GM19025 (cell line): ENCODE data around the gene VPS4B.

Experiments
- ATAC-seq: cut with Tn5 transposase; IDR thresholded peaks from one replicate; pipeline ENCODE4 v1.9.1; 2021; ENCODE audit warnings: mild to moderate bottlenecking, low read depth, moderate library complexity; ENCODE audit not compliant: unreplicated experiment

Gene VPS4B

DNA sequence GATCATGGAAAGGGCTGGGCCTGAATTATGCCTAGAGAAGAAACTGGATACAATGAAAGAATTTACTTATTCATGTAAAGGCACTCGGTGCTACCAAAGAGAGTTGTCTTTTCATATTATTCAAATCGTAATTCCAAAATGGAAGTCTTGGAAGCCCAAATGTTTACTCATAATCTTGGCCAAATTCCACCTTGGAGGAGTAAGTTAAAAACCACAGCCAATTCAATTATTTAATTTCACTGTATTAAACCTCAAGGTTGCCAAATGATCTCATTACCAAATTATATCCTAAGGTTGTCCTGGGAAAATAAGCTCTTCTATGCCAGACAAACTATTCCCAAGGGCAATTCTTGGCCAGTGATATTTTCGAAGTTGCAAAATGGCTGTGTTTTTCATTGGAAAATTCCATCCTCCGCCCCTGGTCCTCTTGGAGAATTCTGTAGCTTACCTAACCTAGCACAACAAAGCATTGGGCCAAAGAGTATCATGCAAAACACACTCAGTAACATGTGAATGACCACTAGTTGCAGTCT, 11.1 kb upstream of the VPS4B start:
- ATAC-seq, result no peak

- no peak for ATAC-seq
These were observed 8.9 kb upstream of the VPS4B start for GRCh38 chr18:63431180-63431579.

DNA sequence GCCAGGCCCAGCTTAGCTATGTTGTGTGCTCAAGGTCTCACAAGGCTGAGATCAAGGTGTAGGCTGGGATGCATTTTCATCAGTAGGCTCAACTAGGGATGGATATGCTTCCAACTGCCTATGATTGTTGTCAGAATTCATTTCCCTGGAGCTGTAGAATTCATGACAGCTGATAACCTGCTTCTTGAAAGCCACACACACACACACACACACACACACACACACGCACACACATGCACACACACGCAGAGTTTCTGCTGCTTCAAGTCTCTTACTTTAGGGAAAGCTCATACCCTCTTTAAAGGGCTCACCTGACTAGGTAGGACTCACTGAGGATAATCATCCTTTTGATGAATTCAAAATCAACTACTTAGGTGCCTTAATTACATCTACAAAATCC, 8.2 kb upstream of the VPS4B start:
- ATAC-seq, result no peak

GRCh38 chr18:63427558-63427957, 5.3 kb upstream of the VPS4B start:
- ATAC-seq, result no peak

GRCh38 chr18:63422864-63423304, 608 bp upstream of the VPS4B start:
- peak; percentile 25 for ATAC-seq

- ATAC-seq, result no peak
These were observed 762 bp downstream of the VPS4B start for GRCh38 chr18:63421514-63421913.

- ATAC-seq, result no peak
These were observed 9.3 kb downstream of the VPS4B start for GRCh38 chr18:63412953-63413352.

DNA sequence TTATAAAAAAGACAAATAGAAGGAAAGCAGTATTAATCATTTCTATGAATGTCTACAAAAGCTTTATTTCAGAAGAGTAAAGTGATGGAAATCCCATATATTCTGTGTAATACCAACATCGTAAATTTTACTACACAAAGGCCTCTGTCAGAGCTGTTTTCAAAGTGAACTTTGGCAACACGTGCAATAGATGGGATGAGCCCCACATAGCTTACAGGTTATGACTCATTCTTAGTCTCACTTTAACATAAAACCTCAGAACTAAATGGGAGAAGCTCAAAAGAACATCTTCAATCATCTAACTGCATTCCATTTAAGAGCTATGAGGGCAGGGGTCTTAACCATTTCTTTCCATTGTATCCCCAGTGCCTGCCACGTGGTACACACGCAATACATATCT, 11.5 kb downstream of the VPS4B start:
- ATAC-seq, result no peak

DNA sequence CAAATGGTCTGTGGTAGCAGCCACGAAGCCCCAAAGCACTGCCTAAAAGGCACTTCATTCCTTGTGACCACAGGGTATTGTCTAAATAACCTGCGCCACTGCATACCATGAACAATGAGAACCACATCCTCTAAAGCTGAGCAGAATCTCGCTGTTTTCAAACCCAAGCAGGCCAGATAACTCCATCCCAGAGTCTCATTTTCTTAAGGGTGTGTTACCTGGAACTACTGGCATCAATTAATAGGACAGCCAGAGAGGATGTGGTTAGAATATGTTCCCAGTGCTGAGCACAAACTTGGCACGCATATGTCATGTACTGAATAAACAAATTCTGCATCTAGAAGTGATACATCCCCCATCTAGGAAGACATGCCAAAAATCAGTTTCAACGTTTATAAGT, 13.0 kb downstream of the VPS4B start:
- ATAC-seq, result no peak

DNA sequence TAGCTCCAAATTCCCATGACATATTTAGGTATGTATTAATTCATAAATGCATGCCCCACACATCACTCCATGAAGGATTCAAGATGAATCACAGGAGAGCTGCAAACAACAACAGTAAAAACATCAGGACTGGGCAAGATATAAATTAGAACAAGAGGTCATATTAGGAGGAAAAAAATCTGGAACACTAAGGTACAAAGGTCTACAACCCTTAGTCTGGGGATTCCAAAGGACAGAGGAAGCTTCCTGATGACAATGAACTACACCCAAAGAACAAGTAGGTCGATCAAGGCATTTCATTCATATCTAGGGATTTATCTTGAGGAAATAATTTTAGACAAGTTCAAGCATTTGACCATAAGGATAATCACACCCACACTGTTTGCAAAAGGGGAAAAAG, 14.5 kb downstream of the VPS4B start:
- ATAC-seq, result no peak

DNA sequence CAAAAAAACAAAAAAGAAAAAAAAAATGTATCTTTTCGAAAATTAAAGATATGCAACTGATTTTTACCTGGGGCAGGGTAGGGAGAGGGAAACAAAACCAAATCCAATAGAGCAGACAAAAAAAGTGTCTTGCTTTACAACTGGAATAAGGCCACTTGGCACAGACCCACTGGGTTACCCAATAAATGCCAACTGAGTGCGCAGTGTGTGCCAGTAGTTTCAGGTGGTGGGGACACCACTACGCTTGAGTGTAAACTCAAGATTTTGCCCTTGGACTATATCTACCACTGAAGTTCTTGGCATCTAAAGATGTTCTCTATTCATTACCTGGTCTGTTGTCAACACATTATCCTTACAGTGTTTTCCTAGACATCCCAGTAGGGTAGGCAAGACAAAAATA, 16.3 kb downstream of the VPS4B start:
- ATAC-seq, result no peak

GRCh38 chr18:63402246-63403162, 19.8 kb downstream of the VPS4B start:
- ATAC-seq, result no peak

- no peak for ATAC-seq
These were observed 23.0 kb downstream of the VPS4B start for GRCh38 chr18:63399300-63399699.

GRCh38 chr18:63397349-63397748, 24.9 kb downstream of the VPS4B start:
- no peak for ATAC-seq

DNA sequence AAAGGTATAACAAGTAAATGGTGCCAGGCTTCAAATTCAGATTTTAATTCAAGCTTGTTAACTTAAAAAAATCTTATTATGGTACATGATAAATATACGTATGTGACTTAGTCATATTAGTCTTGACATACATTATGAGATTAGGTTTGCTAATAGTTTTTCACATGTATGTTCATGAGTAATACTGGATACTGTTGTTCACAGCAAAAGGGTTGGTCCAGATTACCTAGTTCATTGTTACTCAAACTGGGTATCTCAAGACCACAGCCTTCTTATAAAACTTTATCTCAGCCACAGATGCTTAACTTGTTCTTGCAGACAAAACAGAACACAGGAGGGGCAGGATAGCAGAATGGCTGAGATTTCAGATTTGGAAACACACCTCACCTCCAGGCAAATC, 26.8 kb downstream of the VPS4B start:
- no peak for ATAC-seq

GRCh38 chr18:63394954-63395353, 27.3 kb downstream of the VPS4B start:
- ATAC-seq, result no peak

GRCh38 chr18:63387861-63388260, 34.4 kb downstream of the VPS4B start:
- no peak for ATAC-seq

GRCh38 chr18:63382843-63383242, 39.4 kb downstream of the VPS4B start:
- ATAC-seq, result no peak

GRCh38 chr18:63379639-63379962, 42.7 kb downstream of the VPS4B start:
- ATAC-seq, result no peak

GRCh38 chr18:63378919-63379638, 43.2 kb downstream of the VPS4B start:
- no peak for ATAC-seq

GRCh38 chr18:63377275-63377980, 44.8 kb downstream of the VPS4B start:
- no peak for ATAC-seq
